CD4-positive, alpha-beta T cell (primary cell): ENCODE measurements around the gene VTCN1. TPM values are rescaled to one million over a fixed set of nuclear protein-coding genes. Genes with fewer than 3 reads are reported as not detected.

Experiments used
- ATAC-seq: fragments of 200-7000 bp; cut with Tn5 transposase; one replicate; pipeline ENCODE4 v1.10.0; 2022; ENCODE audit warnings: mild to moderate bottlenecking; ENCODE audit not compliant: poor library complexity
- CTCF ChIA-PET: fragments of 350-600 bp; sonication (Branson Sonifier 250); formaldehyde crosslinking; loops from one replicate; lab custom pipeline; 2021; ENCODE audit warnings: antibody characterized with exemption, inconsistent platforms; lab: Charles Lee
- POLR2A ChIA-PET: fragments of 350-600 bp; sonication (Branson Sonifier 250); formaldehyde crosslinking; loops from one replicate; lab custom pipeline; 2021; ENCODE audit warnings: antibody characterized with exemption, inconsistent platforms; lab: Charles Lee
- DNase-seq, 14 experiments: peaks; one replicate each; pipeline ENCODE4 v3.0.0-alpha.2; 2013 to 2020; ENCODE audit warnings: mixed read lengths in 2 of 14
- H3K27ac ChIP-seq, 2 donors: one replicate each; pipeline versions ENCODE4 v1.5.1 to v1.7.0; 2013; ENCODE audit warnings: low read length in 2 of 2, low read depth in 1 of 2, mild to moderate bottlenecking in 1 of 2
- H3K27me3 ChIP-seq, 2 experiments: 1 replicate in 1 of 2; 2 replicates in 1 of 2; pipeline versions ENCODE4 v1.6.1 to v1.7.0; 2013; ENCODE audit warnings: low read length in 2 of 2, control low read depth in 1 of 2, mild to moderate bottlenecking in 1 of 2, moderate library complexity in 1 of 2; ENCODE audit not compliant: insufficient read depth in 2 of 2, control insufficient read depth in 1 of 2
- H3K36me3 ChIP-seq: one replicate; pipeline ENCODE4 v1.6.1; 2013; ENCODE audit warnings: low read length, control low read depth; ENCODE audit not compliant: insufficient read depth
- H3K4me1 ChIP-seq: one replicate; pipeline ENCODE4 v1.6.1; 2013; ENCODE audit warnings: low read length, control low read depth; ENCODE audit not compliant: insufficient read depth
- H3K4me3 ChIP-seq: one replicate; pipeline ENCODE4 v1.5.1; 2013; ENCODE audit warnings: mild to moderate bottlenecking, low read length, moderate library complexity
- H3K9me3 ChIP-seq, 2 experiments: 1 replicate in 1 of 2; 2 replicates in 1 of 2; pipeline versions ENCODE4 v1.6.1 to v1.7.0; 2013; ENCODE audit warnings: low read length in 2 of 2, mild to moderate bottlenecking in 2 of 2, control low read depth in 1 of 2, moderate library complexity in 1 of 2; ENCODE audit not compliant: control insufficient read depth in 1 of 2, insufficient read depth in 1 of 2
- H3K27ac Mint-ChIP-seq: one replicate; pipeline ENCODE4 v1.8.0; 2020; ENCODE audit warnings: mixed read lengths
- H3K27me3 Mint-ChIP-seq: one replicate; pipeline ENCODE4 v1.8.0; 2021; ENCODE audit warnings: mixed read lengths
- H3K36me3 Mint-ChIP-seq: one replicate; pipeline ENCODE4 v1.8.0; 2021; ENCODE audit warnings: low read depth, mixed read lengths
- H3K4me1 Mint-ChIP-seq: one replicate; pipeline ENCODE4 v1.8.0; 2021; ENCODE audit warnings: low read depth, mixed read lengths
- H3K4me3 Mint-ChIP-seq: one replicate; pipeline ENCODE4 v1.8.0; 2020; ENCODE audit warnings: mild to moderate bottlenecking, mixed read lengths
- H3K9me3 Mint-ChIP-seq: one replicate; pipeline ENCODE4 v1.8.0; 2020; ENCODE audit warnings: mixed read lengths
- CTCF ChIP-seq: fragments of 200-600 bp; IDR thresholded peaks from one replicate; pipeline ENCODE4 v1.8.0; 2022; ENCODE audit warnings: antibody characterized with exemption, mild to moderate bottlenecking
- intact Hi-C, 2 experiments: fragments of 100-400 bp; cut with DNase I in 1 of 2; cut with micrococcal nuclease in 1 of 2; formaldehyde crosslinking; loops; one replicate each; pipeline versions ENCODE4 v1.15.1 to v1.9.0; 2023 to 2025; cut with DNase I, micrococcal nuclease
- total RNA-seq, 174 experiments: library from RNA in 2 of 174; stranded (reverse) in 2 of 174; gene quantifications; one replicate each; pipeline ENCODE4 v1.2.3 and lab custom pipeline; 2021 to 2026

Gene VTCN1
- total RNA-seq, 2 experiments from 2014 or later = not detected

GRCh38 chr1:117173006-117173405 is 37.7 kb downstream of the VTCN1 start:
- Mint-ChIP-seq H3K9me3 (no peaks in the 10 kb centered on the region), H3K27me3 (no peaks in the 10 kb centered on the region), H3K4me3 (no peak overlapping the region), H3K4me1 (no peaks in the 10 kb centered on the region), H3K27ac (no peak overlapping the region), H3K36me3 (no peaks in the 10 kb centered on the region)
- Histone ChIP-seq H3K9me3 (no peaks in the 10 kb centered on the region), H3K4me1 (no peaks in the 10 kb centered on the region), H3K27ac (no peak overlapping the region), H3K36me3 (no peaks in the 10 kb centered on the region), H3K4me3 (no peak overlapping the region), H3K27me3 (no peaks in the 10 kb centered on the region)
- CTCF ChIA-PET = no interaction called here
- DNase-seq (no peak), ATAC-seq (no peak)
- TF ChIP-seq CTCF = no peak
- POLR2A ChIA-PET = no interaction called here
- intact Hi-C loops = no loop called here

GRCh38 chr1:117171900-117172511 is 38.7 kb downstream of the VTCN1 start:
- Mint-ChIP-seq H3K9me3 (no peaks in the 10 kb centered on the region), H3K36me3 (no peaks in the 10 kb centered on the region), H3K27ac (no peak overlapping the region), H3K27me3 (no peaks in the 10 kb centered on the region), H3K4me1 (no peaks in the 10 kb centered on the region), H3K4me3 (no peak overlapping the region)
- no peak for TF ChIP-seq CTCF
- H3K4me1 ChIP-seq = no peaks in the 10 kb centered on the region
- ChIA-PET CTCF (interaction anchor here (0.5 kb wide), 1 partner anchor 370 kb away, joined by 5 read pairs; no protein-coding TSS in a partner anchor), POLR2A (no interaction called here)
- DNase-seq (no peak), ATAC-seq (no peak)
- no peak overlapping the region for H3K4me3 ChIP-seq
- H3K27me3 ChIP-seq = no peaks in the 10 kb centered on the region
- H3K36me3 ChIP-seq = no peaks in the 10 kb centered on the region
- H3K9me3 ChIP-seq = no peaks in the 10 kb centered on the region
- intact Hi-C loops = no loop called here
- no peak overlapping the region for H3K27ac ChIP-seq

- H3K9me3 ChIP-seq = no peaks in the 10 kb centered on the region
- Mint-ChIP-seq H3K27me3 (no peaks in the 10 kb centered on the region), H3K9me3 (no peaks in the 10 kb centered on the region), H3K27ac (no peak overlapping the region), H3K36me3 (no peaks in the 10 kb centered on the region), H3K4me1 (no peaks in the 10 kb centered on the region), H3K4me3 (no peak overlapping the region)
- intact Hi-C loops = no loop called here
- no peak for DNase-seq
- ChIA-PET CTCF (no interaction called here), POLR2A (interaction anchor here (0.6 kb wide), 1 partner anchor 277 kb away, joined by 3 read pairs; no protein-coding TSS in a partner anchor)
- H3K36me3 ChIP-seq = no peaks in the 10 kb centered on the region
- ATAC-seq = no peak
- H3K4me3 ChIP-seq = no peak overlapping the region
- H3K27ac ChIP-seq = no peak overlapping the region
- TF ChIP-seq CTCF = no peak
- no peaks in the 10 kb centered on the region for H3K4me1 ChIP-seq
- no peaks in the 10 kb centered on the region for H3K27me3 ChIP-seq
These were observed 40.7 kb downstream of the VTCN1 start for GRCh38 chr1:117169871-117170596.
